GM12892 (cell line): ENCODE results near the gene TCTA.

Source experiments
- POLR2A ChIP-seq: IDR thresholded peaks from 2 replicates; pipeline ENCODE4 v1.6.1; 2011; ENCODE audit warnings: low read depth, low read length, control low read depth
- POLR2AphosphoS5 ChIP-seq: IDR thresholded peaks from 2 replicates; pipeline ENCODE4 v1.6.1; 2011; ENCODE audit warnings: low read depth, low read length, control low read depth
- TAF1 ChIP-seq: IDR thresholded peaks from 2 replicates; pipeline ENCODE4 v1.6.1; 2011; ENCODE audit warnings: low read depth, mild to moderate bottlenecking, control low read depth, low read length, borderline replicate concordance

GRCh38 chr3:49421890-49422378 lies 9.7 kb downstream of the TCTA start:
- TF ChIP-seq TAF1 (0 out of 2 replicates have a peak, but pooled peaks have one; percentile 13), POLR2A (no peak), POLR2AphosphoS5 (no peak)
